Left ventricle myocardium inferior (tissue), 1 donor: ENCODE results near the gene MAP3K13. TPM values are rescaled to one million over a fixed set of nuclear protein-coding genes. Genes with fewer than 3 reads are reported as not detected.

ENCODE experiments used
- DNase-seq: peaks from one replicate; pipeline ENCODE4 v3.0.0-alpha.2; 2020
- H3K27ac ChIP-seq: fragments of 200-600 bp; replicated peaks from 2 replicates; pipeline ENCODE4 v1.8.0; 2021
- H3K27me3 ChIP-seq: fragments of 200-600 bp; 2 replicates; pipeline ENCODE4 v1.8.0; 2021; ENCODE audit warnings: low read depth
- H3K36me3 ChIP-seq: fragments of 200-600 bp; 2 replicates; pipeline ENCODE4 v1.8.0; 2021
- H3K4me1 ChIP-seq: fragments of 200-600 bp; 2 replicates; pipeline ENCODE4 v1.8.0; 2021
- H3K4me3 ChIP-seq: fragments of 200-600 bp; 2 replicates; pipeline ENCODE4 v1.8.0; 2021; ENCODE audit warnings: mild to moderate bottlenecking, moderate library complexity
- H3K9me3 ChIP-seq: fragments of 200-600 bp; replicated peaks from 2 replicates; pipeline ENCODE4 v1.8.0; 2021
- CTCF ChIP-seq: fragments of 200-600 bp; IDR thresholded peaks from 2 replicates; pipeline ENCODE4 v1.8.0; 2021; ENCODE audit warnings: antibody characterized with exemption, mild to moderate bottlenecking, borderline replicate concordance
- intact Hi-C: fragments of 100-400 bp; cut with micrococcal nuclease; formaldehyde crosslinking; loops from one replicate; pipeline ENCODE4 v1.11.0; 2022
- total RNA-seq: library from RNA; stranded (reverse); fragmentation: NEBNext Ultra II Directional; extraction: Animal tissue kit (Norgen Biotek cat#: 25700); gene quantifications from one replicate; pipeline ENCODE4 v1.2.1, GENCODE V29; 2021
- donor health status: DM: no; HTN: yes; CAD: no; lungs with severe emphysema.

Gene MAP3K13
- total RNA-seq, 1 donor from 2014 or later: 8.4 TPM

GRCh38 chr3:185342459-185343174 is 20.3 kb upstream of the MAP3K13 start:
- Histone ChIP-seq H3K27me3 (no peaks in the 10 kb centered on the region), H3K9me3 (no peaks in the 10 kb centered on the region), H3K36me3 (no peaks in the 10 kb centered on the region), H3K4me3 (no peak overlapping the region), H3K27ac (no peak overlapping the region), H3K4me1 (peaks cover 12% of the 10 kb centered on the region)
- intact Hi-C loops: no loop called here
- TF ChIP-seq CTCF: no peak
- no peak for DNase-seq

GRCh38 chr3:185347399-185347798 is 15.5 kb upstream of the MAP3K13 start:
- intact Hi-C loops: no loop called here
- H3K27ac ChIP-seq: no peak overlapping the region

GRCh38 chr3:185350841-185351240 is 12.1 kb upstream of the MAP3K13 start:
- no peak for DNase-seq
- TF ChIP-seq CTCF: no peak
- Histone ChIP-seq H3K4me1 (no peaks in the 10 kb centered on the region), H3K9me3 (no peaks in the 10 kb centered on the region), H3K27me3 (no peaks in the 10 kb centered on the region), H3K4me3 (no peak overlapping the region), H3K27ac (no peak overlapping the region), H3K36me3 (no peaks in the 10 kb centered on the region)
- intact Hi-C loops: no loop called here

More at GRCh38 chr3:185347399-185347798, 15.5 kb upstream of the MAP3K13 start:
- no peak for DNase-seq
- Histone ChIP-seq H3K4me1 (peaks cover 12% of the 10 kb centered on the region), H3K27me3 (no peaks in the 10 kb centered on the region), H3K9me3 (no peaks in the 10 kb centered on the region), H3K4me3 (no peak overlapping the region), H3K36me3 (no peaks in the 10 kb centered on the region)
- no peak for TF ChIP-seq CTCF

- no peak for TF ChIP-seq CTCF
- intact Hi-C loops: no loop called here
- Histone ChIP-seq H3K36me3 (no peaks in the 10 kb centered on the region), H3K4me3 (no peak overlapping the region), H3K4me1 (no peaks in the 10 kb centered on the region), H3K27me3 (no peaks in the 10 kb centered on the region), H3K27ac (no peak overlapping the region), H3K9me3 (no peaks in the 10 kb centered on the region)
- no peak for DNase-seq
Observed at GRCh38 chr3:185351396-185351795, 11.5 kb upstream of the MAP3K13 start.

- Histone ChIP-seq H3K9me3 (no peaks in the 10 kb centered on the region), H3K27me3 (no peaks in the 10 kb centered on the region), H3K4me3 (no peak overlapping the region), H3K36me3 (no peaks in the 10 kb centered on the region), H3K4me1 (no peaks in the 10 kb centered on the region), H3K27ac (no peak overlapping the region)
- no peak for TF ChIP-seq CTCF
- intact Hi-C loops: no loop called here
- DNase-seq: no peak
Observed at GRCh38 chr3:185353225-185353624, 9.7 kb upstream of the MAP3K13 start.
